ENCODE results near the gene BIRC2.

- TF ChIP-seq, protein P1, sequence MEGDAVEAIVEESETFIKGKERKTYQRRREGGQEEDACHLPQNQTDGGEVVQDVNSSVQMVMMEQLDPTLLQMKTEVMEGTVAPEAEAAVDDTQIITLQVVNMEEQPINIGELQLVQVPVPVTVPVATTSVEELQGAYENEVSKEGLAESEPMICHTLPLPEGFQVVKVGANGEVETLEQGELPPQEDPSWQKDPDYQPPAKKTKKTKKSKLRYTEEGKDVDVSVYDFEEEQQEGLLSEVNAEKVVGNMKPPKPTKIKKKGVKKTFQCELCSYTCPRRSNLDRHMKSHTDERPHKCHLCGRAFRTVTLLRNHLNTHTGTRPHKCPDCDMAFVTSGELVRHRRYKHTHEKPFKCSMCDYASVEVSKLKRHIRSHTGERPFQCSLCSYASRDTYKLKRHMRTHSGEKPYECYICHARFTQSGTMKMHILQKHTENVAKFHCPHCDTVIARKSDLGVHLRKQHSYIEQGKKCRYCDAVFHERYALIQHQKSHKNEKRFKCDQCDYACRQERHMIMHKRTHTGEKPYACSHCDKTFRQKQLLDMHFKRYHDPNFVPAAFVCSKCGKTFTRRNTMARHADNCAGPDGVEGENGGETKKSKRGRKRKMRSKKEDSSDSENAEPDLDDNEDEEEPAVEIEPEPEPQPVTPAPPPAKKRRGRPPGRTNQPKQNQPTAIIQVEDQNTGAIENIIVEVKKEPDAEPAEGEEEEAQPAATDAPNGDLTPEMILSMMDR (IDR thresholded peaks at IDR 0.05; ENCODE audit: insufficient read depth, low read length), result no peak
- TF ChIP-seq GABPA (IDR thresholded peaks at IDR 0.05; ENCODE audit: low read depth) (no peak), POLR2AphosphoS5 (IDR thresholded peaks at IDR 0.05; ENCODE audit: low read depth) (no peak)
These were observed 76.9 kb downstream of the BIRC2 start for GRCh38 chr11:102423936-102424335.
